IMR-90 (cell line): ENCODE data around the gene INIP. TPM values are rescaled to one million over a fixed set of nuclear protein-coding genes. Genes with fewer than 3 reads are reported as not detected.

Experiments
- ATAC-seq: fragments of 200-7000 bp; cut with Tn5 transposase; 2 replicates; pipeline ENCODE4 v1.9.1; 2020; ENCODE audit warnings: low read depth, mild to moderate bottlenecking, moderate library complexity
- BruUV-seq: library from RNA; stranded (reverse); fragments of 400-500 nt; replicated peaks from 2 replicates; lab custom pipeline; 2021; lab: Mats Ljungman, UMichigan
- CTCF ChIA-PET: fragments of 300-600 bp; formaldehyde crosslinking; extraction: SDS; loops from one replicate; lab custom pipeline; 2021; ENCODE audit warnings: antibody characterized with exemption; lab: Yijun Ruan, JAX
- POLR2A ChIA-PET: fragments of 300-600 bp; sonication (Branson Sonifier 250); formaldehyde crosslinking; loops from one replicate; lab custom pipeline; 2022; ENCODE audit warnings: antibody characterized with exemption; ENCODE audit not compliant: unreplicated experiment; lab: Charles Lee
- DNase-seq: peaks from one replicate; pipeline ENCODE4 v3.0.0; 2013
- H2AFZ ChIP-seq: replicated peaks from 2 replicates; pipeline ENCODE3; 2013; ENCODE audit warnings: low read length, mild to moderate bottlenecking; ENCODE audit not compliant: poor library complexity
- H2AK5ac ChIP-seq: 2 replicates; pipeline ENCODE4 v1.6.1; 2013; ENCODE audit warnings: low read depth, low read length, inconsistent platforms
- H2AK9ac ChIP-seq: replicated peaks from 2 replicates; pipeline ENCODE3; 2013; ENCODE audit warnings: mild to moderate bottlenecking, low read depth, low read length, moderate library complexity; ENCODE audit not compliant: poor library complexity
- H2BK120ac ChIP-seq: 2 replicates; pipeline ENCODE4 v1.6.1; 2013; ENCODE audit warnings: low read depth, low read length, inconsistent platforms
- H2BK15ac ChIP-seq: 3 replicates; pipeline ENCODE4 v1.6.1; 2013; ENCODE audit warnings: low read depth, low read length, inconsistent platforms
- H2BK20ac ChIP-seq: 2 replicates; pipeline ENCODE4 v1.6.1; 2013; ENCODE audit warnings: low read depth, mild to moderate bottlenecking, inconsistent platforms, low read length, moderate library complexity
- H2BK5ac ChIP-seq: 2 replicates; pipeline ENCODE4 v1.6.1; 2013; ENCODE audit warnings: mild to moderate bottlenecking, low read depth, low read length, inconsistent platforms; ENCODE audit not compliant: poor library complexity, severe bottlenecking
- H3K14ac ChIP-seq: replicated peaks from 2 replicates; pipeline ENCODE4 v1.6.1; 2013; ENCODE audit warnings: low read depth, low read length, inconsistent platforms
- H3K18ac ChIP-seq: 2 replicates; pipeline ENCODE4 v1.6.1; 2013; ENCODE audit warnings: low read depth, low read length, control low read depth
- H3K23ac ChIP-seq: 2 replicates; pipeline ENCODE4 v1.6.1; 2013; ENCODE audit warnings: low read depth, low read length, inconsistent platforms
- H3K27ac ChIP-seq: 2 replicates; pipeline ENCODE4 v1.5.1; 2013; ENCODE audit warnings: mild to moderate bottlenecking, control low read depth, low read length; ENCODE audit not compliant: insufficient read depth
- H3K27me3 ChIP-seq: 2 replicates; pipeline ENCODE4 v1.6.1; 2013; ENCODE audit warnings: low read length; ENCODE audit not compliant: control insufficient read depth, insufficient read depth
- H3K36me3 ChIP-seq: 2 replicates; pipeline ENCODE4 v1.6.1; 2013; ENCODE audit warnings: low read length, mixed read lengths; ENCODE audit not compliant: control insufficient read depth, insufficient read depth
- H3K4ac ChIP-seq: 2 replicates; pipeline ENCODE4 v1.6.1; 2013; ENCODE audit warnings: low read depth, low read length, inconsistent platforms
- H3K4me1 ChIP-seq: 2 replicates; pipeline ENCODE4 v1.6.1; 2013; ENCODE audit warnings: low read length, mixed read lengths; ENCODE audit not compliant: control insufficient read depth, insufficient read depth
- H3K4me2 ChIP-seq: 2 replicates; pipeline ENCODE4 v1.6.1; 2013; ENCODE audit warnings: low read depth, mild to moderate bottlenecking, control low read depth, low read length, moderate library complexity
- H3K4me3 ChIP-seq: 2 replicates; pipeline ENCODE4 v1.5.1; 2013; ENCODE audit warnings: low read depth, mild to moderate bottlenecking, control low read depth, low read length, moderate library complexity; ENCODE audit not compliant: insufficient read depth
- H3K56ac ChIP-seq: 2 replicates; pipeline ENCODE4 v1.6.1; 2013; ENCODE audit warnings: low read length, inconsistent platforms; ENCODE audit not compliant: insufficient read depth; ENCODE audit errors: extremely low read depth
- H3K79me1 ChIP-seq, 2 experiments: 2 replicates each; pipeline ENCODE4 v1.6.1; 2013; ENCODE audit warnings: low read length in 2 of 2, inconsistent platforms in 1 of 2, low read depth in 1 of 2
- H3K9ac ChIP-seq: 2 replicates; pipeline ENCODE4 v1.6.1; 2013; ENCODE audit warnings: low read depth, low read length, control low read depth
- H3K9me1 ChIP-seq: 2 replicates; pipeline ENCODE4 v1.6.1; 2013; ENCODE audit warnings: low read length, inconsistent platforms; ENCODE audit not compliant: insufficient read depth
- H3K9me3 ChIP-seq: 2 replicates; pipeline ENCODE4 v1.6.1; 2013; ENCODE audit warnings: low read length; ENCODE audit not compliant: control insufficient read depth, insufficient read depth
- H4K20me1 ChIP-seq: 2 replicates; pipeline ENCODE4 v1.6.1; 2013; ENCODE audit warnings: low read length, inconsistent platforms; ENCODE audit not compliant: insufficient read depth
- H4K5ac ChIP-seq: 2 replicates; pipeline ENCODE4 v1.6.1; 2013; ENCODE audit warnings: mild to moderate bottlenecking, low read depth, low read length, control low read depth
- H4K8ac ChIP-seq, 2 experiments: 2 replicates each; pipeline ENCODE4 v1.6.1; 2013; ENCODE audit warnings: low read depth in 2 of 2, low read length in 2 of 2, control low read depth in 1 of 2, inconsistent platforms in 1 of 2
- H4K91ac ChIP-seq: 2 replicates; pipeline ENCODE4 v1.6.1; 2013; ENCODE audit warnings: low read depth, low read length, inconsistent platforms; ENCODE audit not compliant: insufficient read depth
- BHLHE40 ChIP-seq: fragments of 150-350 bp; IDR thresholded peaks from 2 replicates; pipeline ENCODE4 v1.6.1; 2016; ENCODE audit warnings: mild to moderate bottlenecking, low read depth, low read length
- CHD1 ChIP-seq: IDR thresholded peaks from 2 replicates; pipeline ENCODE4 v1.6.1; 2012; ENCODE audit warnings: low read depth, low read length, improper control_type of control experiment
- FOS ChIP-seq: fragments of 150-350 bp; IDR thresholded peaks from 2 replicates; pipeline ENCODE4 v1.6.1; 2016; ENCODE audit warnings: low read depth, low read length
- MAFK ChIP-seq: IDR thresholded peaks from 2 replicates; pipeline ENCODE4 v1.6.1; 2012; ENCODE audit warnings: low read depth, low read length, improper control_type of control experiment
- MAZ ChIP-seq: IDR thresholded peaks from 2 replicates; pipeline ENCODE4 v1.6.1; 2012; ENCODE audit warnings: low read depth, mild to moderate bottlenecking, low read length, improper control_type of control experiment, moderate library complexity, borderline replicate concordance
- MXI1 ChIP-seq: IDR thresholded peaks from 2 replicates; pipeline ENCODE4 v1.6.1; 2012; ENCODE audit warnings: low read depth, mild to moderate bottlenecking, low read length, moderate library complexity, borderline replicate concordance
- NFE2L2 ChIP-seq: fragments of 150-350 bp; IDR thresholded peaks from 2 replicates; pipeline ENCODE4 v1.6.1; 2016; ENCODE audit warnings: low read depth, mild to moderate bottlenecking, low read length
- RAD21 ChIP-seq: IDR thresholded peaks from 2 replicates; pipeline ENCODE4 v1.6.1; 2012; ENCODE audit warnings: low read length, improper control_type of control experiment
- RCOR1 ChIP-seq: IDR thresholded peaks from 2 replicates; pipeline ENCODE4 v1.6.1; 2012; ENCODE audit warnings: mild to moderate bottlenecking, low read length, improper control_type of control experiment; ENCODE audit not compliant: insufficient replicate concordance
- SMC3 ChIP-seq: fragments of 150-350 bp; IDR thresholded peaks from 2 replicates; pipeline ENCODE4 v1.6.1; 2016; ENCODE audit warnings: low read depth, mild to moderate bottlenecking, antibody characterized with exemption, low read length, moderate library complexity
- WGBS, 2 experiments: methylation state at CpG; one replicate each; pipeline versions ENCODE4 v1.1.5 to v1.1.7; 2013; ENCODE audit warnings: missing lambda C conversion rate in 2 of 2; ENCODE audit not compliant: insufficient read length in 1 of 2; ENCODE audit errors: extremely low coverage in 2 of 2; 5-methylcytosine and 5-hydroxymethylcytosine counted together
- dilution Hi-C: fragments of 300-500 bp; cut with HindIII; formaldehyde crosslinking; loops from one replicate; pipeline ENCODE4 v1.14.3; 2018; ENCODE audit warnings: low sequenced_read_pairs; ENCODE audit not compliant: unreplicated experiment
- in situ Hi-C: fragments of 300-500 bp; cut with MboI; formaldehyde crosslinking; loops from 3 replicates; pipeline ENCODE4 v1.14.3; 2019; ENCODE audit warnings: low sequenced_read_pairs, inconsistent platforms, mixed read lengths
- intact Hi-C: fragments of 100-400 bp; cut with micrococcal nuclease; formaldehyde crosslinking; loops from 2 replicates; pipeline ENCODE4 v1.10.0; 2022
- polyA plus RNA-seq, 3 experiments: library from polyadenylated mRNA; depleted of rRNA; stranded (reverse); fragments of >200 nt; gene quantifications; 2 replicates each; pipeline ENCODE4 v1.2.3, GENCODE V29; 2012; ENCODE audit warnings: low replicate concordance in 1 of 3
- total RNA-seq: library from RNA; depleted of rRNA; stranded (reverse); fragments of >200 nt; gene quantifications from 2 replicates; pipeline ENCODE4 v1.2.3, GENCODE V29; 2012
- TF ChIP-seq, protein P1 (sequence below): fragments of 150-350 bp; IDR thresholded peaks from 2 replicates; pipeline ENCODE4 v1.6.1; 2016; ENCODE audit warnings: low read depth, mild to moderate bottlenecking, low read length, moderate library complexity, borderline replicate concordance
- TF ChIP-seq, protein P2 (sequence below): conservative IDR thresholded peaks from 2 replicates; pipeline ENCODE4 v1.5.1; 2012; ENCODE audit warnings: mild to moderate bottlenecking, low read depth, low read length, improper control_type of control experiment

The INIP gene
- total and polyA plus RNA-seq, 2 of the 4 experiments (the other 2 are of a cell fraction), result 11.1 to 15.4 TPM

DNA sequence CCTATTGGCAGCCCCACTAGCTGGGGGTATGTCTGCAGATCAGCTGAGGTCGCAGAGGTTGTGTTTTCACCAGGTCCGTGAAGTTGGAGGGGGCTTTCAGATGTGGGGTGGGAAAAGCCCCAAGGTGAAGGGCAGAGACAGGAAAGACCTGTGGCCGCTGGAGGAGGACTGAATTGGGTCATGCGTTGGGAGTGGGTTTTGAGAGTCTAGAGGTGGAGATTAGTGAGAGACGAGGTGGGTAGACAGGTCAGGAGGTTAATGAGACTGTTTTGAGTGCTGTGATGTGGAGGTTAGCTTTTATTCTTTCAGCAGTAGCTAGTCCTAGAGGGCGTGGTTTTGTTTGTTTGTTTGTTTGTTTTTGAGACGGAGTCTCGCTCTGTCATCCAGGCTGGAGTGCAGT, 42.9 kb upstream of the INIP start:
- CTCF ChIA-PET, result no interaction called here
- peaks cover 45% of the 10 kb centered on the region for H4K20me1 ChIP-seq
- no peaks in the 10 kb centered on the region for H3K36me3 ChIP-seq
- 89% methylated on average over 7 of the region's 8 CpGs; no CpG with 5 or more reads in 1 of the 2 experiments for WGBS, 2 experiments
- no peak overlapping the region for H4K5ac ChIP-seq
- H2AFZ ChIP-seq, result no peak overlapping the region
- H3K27ac ChIP-seq, result no peak overlapping the region
- peak overlapping the region; percentile 29; the same call in 1 of the 2 replicates for H2BK120ac ChIP-seq
- no peaks in the 10 kb centered on the region for H3K27me3 ChIP-seq
- peak overlapping the region; percentile 54 for H2AK5ac ChIP-seq
- H3K9me1 ChIP-seq, result peaks cover 35% of the 10 kb centered on the region
- H2BK20ac ChIP-seq, result no peak overlapping the region
- no peak overlapping the region for H2AK9ac ChIP-seq
- no peak overlapping the region for H3K4me3 ChIP-seq
- no peak overlapping the region; the same call in 1 of the 2 replicates for H3K4ac ChIP-seq
- H3K23ac ChIP-seq, result no peak overlapping the region
- no peak overlapping the region for H4K91ac ChIP-seq
- H2BK5ac ChIP-seq, result no peak overlapping the region
- TF ChIP-seq RAD21, result no peak
- TF ChIP-seq RCOR1, result no peak
- TF ChIP-seq FOS, result no peak
- no peak for TF ChIP-seq NFE2L2
- TF ChIP-seq, protein P1, sequence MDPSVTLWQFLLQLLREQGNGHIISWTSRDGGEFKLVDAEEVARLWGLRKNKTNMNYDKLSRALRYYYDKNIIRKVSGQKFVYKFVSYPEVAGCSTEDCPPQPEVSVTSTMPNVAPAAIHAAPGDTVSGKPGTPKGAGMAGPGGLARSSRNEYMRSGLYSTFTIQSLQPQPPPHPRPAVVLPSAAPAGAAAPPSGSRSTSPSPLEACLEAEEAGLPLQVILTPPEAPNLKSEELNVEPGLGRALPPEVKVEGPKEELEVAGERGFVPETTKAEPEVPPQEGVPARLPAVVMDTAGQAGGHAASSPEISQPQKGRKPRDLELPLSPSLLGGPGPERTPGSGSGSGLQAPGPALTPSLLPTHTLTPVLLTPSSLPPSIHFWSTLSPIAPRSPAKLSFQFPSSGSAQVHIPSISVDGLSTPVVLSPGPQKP, result no peak
- no peak for TF ChIP-seq SMC3
- no peak for TF ChIP-seq MAFK
- TF ChIP-seq MAZ, result no peak
- no peak for TF ChIP-seq CHD1
- TF ChIP-seq, protein P2, sequence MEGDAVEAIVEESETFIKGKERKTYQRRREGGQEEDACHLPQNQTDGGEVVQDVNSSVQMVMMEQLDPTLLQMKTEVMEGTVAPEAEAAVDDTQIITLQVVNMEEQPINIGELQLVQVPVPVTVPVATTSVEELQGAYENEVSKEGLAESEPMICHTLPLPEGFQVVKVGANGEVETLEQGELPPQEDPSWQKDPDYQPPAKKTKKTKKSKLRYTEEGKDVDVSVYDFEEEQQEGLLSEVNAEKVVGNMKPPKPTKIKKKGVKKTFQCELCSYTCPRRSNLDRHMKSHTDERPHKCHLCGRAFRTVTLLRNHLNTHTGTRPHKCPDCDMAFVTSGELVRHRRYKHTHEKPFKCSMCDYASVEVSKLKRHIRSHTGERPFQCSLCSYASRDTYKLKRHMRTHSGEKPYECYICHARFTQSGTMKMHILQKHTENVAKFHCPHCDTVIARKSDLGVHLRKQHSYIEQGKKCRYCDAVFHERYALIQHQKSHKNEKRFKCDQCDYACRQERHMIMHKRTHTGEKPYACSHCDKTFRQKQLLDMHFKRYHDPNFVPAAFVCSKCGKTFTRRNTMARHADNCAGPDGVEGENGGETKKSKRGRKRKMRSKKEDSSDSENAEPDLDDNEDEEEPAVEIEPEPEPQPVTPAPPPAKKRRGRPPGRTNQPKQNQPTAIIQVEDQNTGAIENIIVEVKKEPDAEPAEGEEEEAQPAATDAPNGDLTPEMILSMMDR, result no peak
- no peak for TF ChIP-seq MXI1
- TF ChIP-seq BHLHE40, result no peak
- POLR2A ChIA-PET, result no interaction called here
- no peak overlapping the region for H3K9ac ChIP-seq
- in situ Hi-C loops, result no loop called here
- BruUV-seq, result no TSS peak
- no peak overlapping the region for H3K18ac ChIP-seq
- H3K4me1 ChIP-seq, result peaks cover 27% of the 10 kb centered on the region
- no peak overlapping the region for H4K8ac ChIP-seq
- 0 out of 2 replicates have a peak overlapping the region, but pooled peaks have one; percentile 5 for H3K14ac ChIP-seq
- DNase-seq (no peak), ATAC-seq (no peak)
- no peak overlapping the region for H3K56ac ChIP-seq
- dilution Hi-C loops, result no loop called here
- peaks cover 35 to 73% of the 10 kb centered on the region in 2 experiments for H3K79me1 ChIP-seq
- intact Hi-C loops, result no loop called here
- no peaks in the 10 kb centered on the region for H3K9me3 ChIP-seq
- no peak overlapping the region for H2BK15ac ChIP-seq
- no peak overlapping the region for H3K4me2 ChIP-seq
